Progenitor cell of endocrine pancreas (in vitro differentiated cells): Measurements from ENCODE around the gene MTERF4. TPM values are rescaled to one million over a fixed set of nuclear protein-coding genes. Genes with fewer than 3 reads are reported as not detected.
"Not testable (repeated sequence)": the region's sequence is repeated elsewhere in the genome, so short reads cannot be mapped to it uniquely, and the experiment has no call there.

ENCODE experiments used
- DNase-seq: peaks from one replicate; pipeline ENCODE4 v3.0.0; 2021; ENCODE audit warnings: low spot score; ENCODE audit not compliant: unreplicated experiment
- H3K27ac Mint-ChIP-seq: 2 replicates; pipeline ENCODE4 v1.8.0; 2021; ENCODE audit warnings: mild to moderate bottlenecking, moderate library complexity, mixed read lengths
- H3K27me3 Mint-ChIP-seq: 2 replicates; pipeline ENCODE4 v1.8.0; 2021; ENCODE audit warnings: mixed read lengths
- H3K36me3 Mint-ChIP-seq: 2 replicates; pipeline ENCODE4 v1.8.0; 2022; ENCODE audit warnings: mixed read lengths; ENCODE audit not compliant: insufficient read depth
- H3K4me1 Mint-ChIP-seq: 2 replicates; pipeline ENCODE4 v1.8.0; 2021; ENCODE audit warnings: low read depth, mixed read lengths
- H3K4me3 Mint-ChIP-seq: 2 replicates; pipeline ENCODE4 v1.8.0; 2021; ENCODE audit warnings: low read depth, mild to moderate bottlenecking, moderate library complexity, mixed read lengths
- H3K9me3 Mint-ChIP-seq: 2 replicates; pipeline ENCODE4 v1.8.0; 2021; ENCODE audit warnings: low read depth, mixed read lengths
- total RNA-seq: library from RNA; stranded (reverse); gene quantifications from 2 replicates; pipeline ENCODE4 v1.2.1, GENCODE V29; 2021
- TF ChIP-seq, protein P1 (sequence below): fragments of 200-600 bp; sonication (generic); IDR thresholded peaks from one replicate; pipeline ENCODE4 v1.5.0; 2021; ENCODE audit warnings: antibody characterized with exemption, mild to moderate bottlenecking; ENCODE audit not compliant: unreplicated experiment

MTERF4 gene
- total RNA-seq, 1 donor from 2014 or later, result 63.0 TPM

DNA sequence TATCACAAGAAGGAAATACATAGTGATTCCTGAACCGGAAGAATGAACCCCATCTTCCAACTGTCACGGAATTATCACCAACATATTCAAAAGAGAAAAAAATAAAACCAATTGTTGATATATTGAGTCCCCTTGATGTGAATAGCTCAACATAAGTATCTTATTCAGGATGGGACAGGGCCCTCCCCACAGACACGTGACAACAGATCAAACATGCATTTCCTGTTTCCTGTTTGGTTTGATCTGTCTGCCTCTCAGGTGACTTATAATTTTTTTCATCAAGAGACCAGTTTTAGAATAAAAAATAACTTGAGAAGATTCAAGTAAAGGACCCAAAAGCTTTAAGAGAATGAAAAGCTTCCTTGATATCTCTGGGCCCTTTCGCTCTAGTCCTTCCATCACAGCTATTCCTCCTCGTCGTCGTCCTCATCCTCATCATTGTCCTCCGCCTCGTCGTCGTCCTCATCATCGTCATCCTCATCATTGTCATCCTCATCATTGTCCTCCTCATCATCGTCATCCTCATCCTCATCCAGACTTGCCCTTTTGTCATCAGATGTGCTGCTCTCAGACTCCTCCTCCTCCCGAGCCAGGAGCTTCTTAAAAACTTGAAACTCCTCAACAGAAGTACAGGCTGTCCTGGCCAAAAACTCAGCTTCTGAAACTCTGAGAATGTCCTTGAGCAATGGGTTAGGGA lies 6.3 kb downstream of the MTERF4 start:
- TF ChIP-seq, protein P1, sequence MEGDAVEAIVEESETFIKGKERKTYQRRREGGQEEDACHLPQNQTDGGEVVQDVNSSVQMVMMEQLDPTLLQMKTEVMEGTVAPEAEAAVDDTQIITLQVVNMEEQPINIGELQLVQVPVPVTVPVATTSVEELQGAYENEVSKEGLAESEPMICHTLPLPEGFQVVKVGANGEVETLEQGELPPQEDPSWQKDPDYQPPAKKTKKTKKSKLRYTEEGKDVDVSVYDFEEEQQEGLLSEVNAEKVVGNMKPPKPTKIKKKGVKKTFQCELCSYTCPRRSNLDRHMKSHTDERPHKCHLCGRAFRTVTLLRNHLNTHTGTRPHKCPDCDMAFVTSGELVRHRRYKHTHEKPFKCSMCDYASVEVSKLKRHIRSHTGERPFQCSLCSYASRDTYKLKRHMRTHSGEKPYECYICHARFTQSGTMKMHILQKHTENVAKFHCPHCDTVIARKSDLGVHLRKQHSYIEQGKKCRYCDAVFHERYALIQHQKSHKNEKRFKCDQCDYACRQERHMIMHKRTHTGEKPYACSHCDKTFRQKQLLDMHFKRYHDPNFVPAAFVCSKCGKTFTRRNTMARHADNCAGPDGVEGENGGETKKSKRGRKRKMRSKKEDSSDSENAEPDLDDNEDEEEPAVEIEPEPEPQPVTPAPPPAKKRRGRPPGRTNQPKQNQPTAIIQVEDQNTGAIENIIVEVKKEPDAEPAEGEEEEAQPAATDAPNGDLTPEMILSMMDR, result no peak
- Mint-ChIP-seq H3K9me3 (no peaks in the 10 kb centered on the region), H3K4me3 (no peak overlapping the region), H3K27ac (no peak overlapping the region), H3K4me1 (peaks cover 9% of the 10 kb centered on the region), H3K27me3 (no peaks in the 10 kb centered on the region), H3K36me3 (peaks cover 21% of the 10 kb centered on the region)
- DNase-seq, result no peak

DNA sequence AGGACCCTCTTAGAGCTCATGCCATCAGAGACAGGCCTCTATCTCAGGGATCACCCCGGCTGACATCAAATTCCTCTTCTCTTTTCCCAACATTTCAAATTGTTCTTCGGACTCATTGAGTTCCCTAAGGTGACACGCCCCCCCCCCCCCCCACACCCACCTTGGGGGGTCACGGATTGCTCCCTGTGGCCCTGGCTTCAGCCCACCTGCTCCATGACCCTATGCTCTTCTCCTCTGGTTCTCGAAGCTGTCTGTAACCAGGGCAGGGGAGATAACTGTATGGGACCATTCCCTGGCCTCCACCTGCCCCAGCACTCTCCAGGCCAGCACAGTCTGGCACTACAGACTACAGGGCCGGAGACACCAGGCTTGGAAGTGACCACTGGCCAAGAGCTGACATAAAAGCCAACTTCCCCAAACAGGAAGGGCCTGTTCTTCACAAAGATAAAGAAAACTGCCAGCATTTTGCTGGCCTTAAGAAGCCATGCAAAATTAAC lies 7.1 kb downstream of the MTERF4 start:
- DNase-seq, result no peak
- Mint-ChIP-seq H3K36me3 (peaks cover 24% of the 10 kb centered on the region), H3K27me3 (no peaks in the 10 kb centered on the region), H3K4me3 (no peak overlapping the region), H3K9me3 (no peaks in the 10 kb centered on the region), H3K4me1 (peaks cover 9% of the 10 kb centered on the region), H3K27ac (no peak overlapping the region)
- TF ChIP-seq, protein P1, result no peak

DNA sequence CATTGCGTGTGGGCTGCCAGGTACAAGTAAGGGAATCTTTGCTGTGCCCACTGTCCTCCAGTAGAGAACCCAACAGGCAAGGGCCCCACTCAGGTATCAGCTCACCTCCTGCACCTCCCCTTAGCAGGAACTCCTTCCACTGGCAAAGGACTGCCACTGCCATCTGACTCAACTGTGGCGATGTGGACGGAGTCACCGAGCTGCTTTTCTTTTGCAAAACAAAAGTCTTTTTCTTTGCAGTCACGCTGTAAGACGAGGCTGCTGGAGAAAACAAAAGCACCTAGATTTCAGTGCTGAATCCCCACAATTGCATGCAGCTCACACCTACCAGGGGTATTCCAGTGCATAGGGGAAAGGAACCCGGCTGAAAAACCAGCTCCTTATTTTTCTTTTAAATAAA lies 7.9 kb downstream of the MTERF4 start:
- H3K4me3 Mint-ChIP-seq, result no peak overlapping the region
- H3K36me3 Mint-ChIP-seq, result peaks cover 22% of the 10 kb centered on the region
- H3K4me1 Mint-ChIP-seq, result peaks cover 9% of the 10 kb centered on the region
- no peaks in the 10 kb centered on the region for H3K9me3 Mint-ChIP-seq
- no peaks in the 10 kb centered on the region for H3K27me3 Mint-ChIP-seq
- H3K27ac Mint-ChIP-seq, result no peak overlapping the region
- TF ChIP-seq, protein P1, result no peak
- DNase-seq, result no peak

DNA sequence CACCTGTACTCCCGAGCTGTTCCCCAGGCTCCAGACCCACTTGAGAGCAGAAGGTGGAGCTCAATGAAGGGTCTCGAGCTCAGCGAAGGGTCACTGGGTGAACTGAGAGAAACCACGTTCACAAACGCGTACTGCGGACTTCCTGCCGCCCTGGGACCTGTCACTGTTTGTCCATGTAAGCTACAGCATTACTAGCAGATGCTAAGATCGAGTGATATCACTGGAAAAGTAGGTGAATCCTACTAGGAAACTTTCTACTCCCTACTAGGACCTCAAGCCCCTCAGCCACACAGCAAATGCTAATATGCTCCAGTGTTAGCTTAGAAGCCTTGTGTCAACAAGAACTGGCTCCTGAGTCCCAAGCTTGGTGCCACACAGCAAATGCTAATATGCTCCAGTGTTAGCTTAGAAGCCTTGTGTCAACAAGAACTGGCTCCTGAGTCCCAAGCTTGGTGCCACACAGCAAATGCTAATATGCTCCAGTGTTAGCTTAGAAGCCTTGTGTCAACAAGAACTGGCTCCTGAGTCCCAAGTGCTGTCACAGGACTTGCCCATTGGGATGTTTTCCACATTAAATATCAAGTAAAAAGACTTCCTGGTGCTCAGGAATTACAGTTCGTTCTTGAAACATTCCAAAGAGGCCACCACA lies 8.8 kb downstream of the MTERF4 start:
- not testable (repeated sequence) for H3K4me3 Mint-ChIP-seq, H3K4me1 Mint-ChIP-seq, H3K27me3 Mint-ChIP-seq, H3K9me3 Mint-ChIP-seq, DNase-seq
- Mint-ChIP-seq H3K27ac (peak overlapping the region; percentile 86), H3K36me3 (peaks cover 19% of the 10 kb centered on the region)

DNA sequence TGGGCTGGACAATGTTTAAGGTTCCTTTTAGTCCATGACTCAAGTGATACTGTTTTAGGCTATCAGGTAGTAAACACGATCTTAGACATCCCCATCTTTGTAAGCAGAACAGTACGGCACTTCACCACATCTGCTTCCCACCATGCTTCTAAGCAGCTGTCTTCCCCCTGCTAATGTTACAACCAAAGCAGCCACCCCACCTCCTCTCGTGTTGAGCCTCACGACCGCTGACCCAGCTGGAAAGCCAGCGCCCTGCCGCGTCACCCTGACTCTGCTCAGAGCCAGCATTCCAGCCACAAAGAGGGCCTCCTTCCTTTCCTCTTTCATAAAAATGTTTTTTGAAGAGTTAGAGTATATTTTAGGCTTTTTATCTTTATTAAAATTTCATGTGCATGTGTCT lies 9.4 kb downstream of the MTERF4 start:
- Mint-ChIP-seq H3K4me3 (no peak overlapping the region), H3K9me3 (no peaks in the 10 kb centered on the region), H3K4me1 (peaks cover 9% of the 10 kb centered on the region), H3K36me3 (peaks cover 25% of the 10 kb centered on the region), H3K27me3 (no peaks in the 10 kb centered on the region), H3K27ac (peak overlapping the region; percentile 86)
- TF ChIP-seq, protein P1, result no peak
- no peak for DNase-seq
